Right atrium auricular region (tissue), 2 donors: ENCODE results near the gene MICAL2. TPM values are rescaled to one million over a fixed set of nuclear protein-coding genes. Genes with fewer than 3 reads are reported as not detected.

Experiments
- DNase-seq: peaks from one replicate; pipeline ENCODE4 v3.0.0-alpha.2; 2019; ENCODE audit warnings: low spot score
- H3K27ac ChIP-seq, 2 donors: fragments of 200-600 bp; sonication (generic); 1 replicate in 1 of 2; 2 replicates in 1 of 2; pipeline ENCODE4 v1.5.1; 2016 to 2019
- H3K27me3 ChIP-seq, 2 donors: fragments of 200-600 bp; sonication (generic); one replicate each; pipeline versions ENCODE4 v1.5.1 to v1.6.0; 2017 to 2019
- H3K36me3 ChIP-seq: fragments of 200-600 bp; sonication (generic); one replicate; pipeline ENCODE4 v1.5.1; 2016
- H3K4me1 ChIP-seq, 2 donors: fragments of 200-600 bp; sonication (generic); one replicate each; pipeline versions ENCODE4 v1.5.1 to v1.6.0; 2017 to 2019
- H3K4me3 ChIP-seq, 2 donors: fragments of 200-600 bp; sonication (generic); 1 replicate in 1 of 2; 2 replicates in 1 of 2; pipeline ENCODE4 v1.5.1; 2017 to 2019; ENCODE audit warnings: mild to moderate bottlenecking in 1 of 2, moderate library complexity in 1 of 2
- H3K9me3 ChIP-seq, 2 donors: fragments of 200-600 bp; sonication (generic); one replicate each; pipeline ENCODE4 v1.5.1; 2019
- total RNA-seq, 2 donors: library from RNA; depleted of rRNA; stranded (reverse); fragments of >200 nt; gene quantifications; one replicate each; pipeline ENCODE4 v1.1.0, GENCODE V29; 2016
- TF ChIP-seq, protein P1 (sequence below), 2 donors: fragments of 200-600 bp; sonication (generic); IDR thresholded peaks; one replicate each; pipeline ENCODE4 v1.5.1; 2019; ENCODE audit warnings: antibody characterized with exemption in 2 of 2

The MICAL2 gene
- total RNA-seq, 2 donors from 2014 or later = 77.6 to 84.5 TPM

DNA sequence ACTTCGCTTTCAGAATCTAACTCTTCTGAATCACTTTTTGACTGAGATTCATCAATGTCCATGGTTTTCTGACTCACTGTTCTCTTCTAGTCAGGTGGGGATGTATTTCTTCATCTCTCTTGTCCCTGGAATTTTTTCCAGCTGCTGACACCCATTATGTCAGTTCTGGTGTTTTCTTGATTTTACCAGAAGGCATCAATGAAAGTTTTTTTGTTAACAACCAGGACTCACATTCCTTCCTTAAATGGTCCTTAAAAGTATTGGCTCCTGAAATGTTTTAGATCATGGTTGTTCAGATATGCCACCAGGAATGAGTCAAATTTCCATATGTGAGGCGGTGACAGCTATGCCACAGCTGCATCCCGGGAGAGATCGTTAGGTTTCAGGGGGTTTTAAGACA is 12.9 kb downstream of the MICAL2 start:
- TF ChIP-seq, protein P1, sequence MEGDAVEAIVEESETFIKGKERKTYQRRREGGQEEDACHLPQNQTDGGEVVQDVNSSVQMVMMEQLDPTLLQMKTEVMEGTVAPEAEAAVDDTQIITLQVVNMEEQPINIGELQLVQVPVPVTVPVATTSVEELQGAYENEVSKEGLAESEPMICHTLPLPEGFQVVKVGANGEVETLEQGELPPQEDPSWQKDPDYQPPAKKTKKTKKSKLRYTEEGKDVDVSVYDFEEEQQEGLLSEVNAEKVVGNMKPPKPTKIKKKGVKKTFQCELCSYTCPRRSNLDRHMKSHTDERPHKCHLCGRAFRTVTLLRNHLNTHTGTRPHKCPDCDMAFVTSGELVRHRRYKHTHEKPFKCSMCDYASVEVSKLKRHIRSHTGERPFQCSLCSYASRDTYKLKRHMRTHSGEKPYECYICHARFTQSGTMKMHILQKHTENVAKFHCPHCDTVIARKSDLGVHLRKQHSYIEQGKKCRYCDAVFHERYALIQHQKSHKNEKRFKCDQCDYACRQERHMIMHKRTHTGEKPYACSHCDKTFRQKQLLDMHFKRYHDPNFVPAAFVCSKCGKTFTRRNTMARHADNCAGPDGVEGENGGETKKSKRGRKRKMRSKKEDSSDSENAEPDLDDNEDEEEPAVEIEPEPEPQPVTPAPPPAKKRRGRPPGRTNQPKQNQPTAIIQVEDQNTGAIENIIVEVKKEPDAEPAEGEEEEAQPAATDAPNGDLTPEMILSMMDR (IDR thresholded peaks at IDR 0.05) = no peak
- Histone ChIP-seq H3K27ac (no peak overlapping the region), H3K4me1 (peaks cover 0 to 73% of the 10 kb centered on the region in 2 donors)

DNA sequence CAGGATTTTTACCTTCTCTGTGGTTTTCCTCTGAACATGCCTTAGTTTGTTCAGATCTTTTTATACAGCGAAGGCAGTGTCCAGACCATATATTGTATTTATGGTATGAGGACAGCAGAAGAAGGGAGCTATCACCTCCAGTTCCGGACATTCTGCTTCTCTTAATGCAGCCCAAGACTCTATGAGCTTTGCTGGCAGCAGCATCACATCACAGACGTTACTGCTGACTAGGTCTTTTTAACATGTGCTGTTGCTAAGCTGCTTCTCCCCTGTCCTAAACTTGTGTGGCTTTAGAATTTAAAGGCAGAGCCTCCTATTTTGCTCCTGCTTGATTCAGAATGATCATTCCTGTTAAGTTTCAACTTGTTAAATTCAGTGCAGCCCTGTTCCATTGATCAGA is 13.4 kb downstream of the MICAL2 start:
- H3K4me1 ChIP-seq = peaks cover 0 to 68% of the 10 kb centered on the region in 2 donors
- peak overlapping the region; percentile 12 to 24 for H3K27ac ChIP-seq

More for the DNA sequence above, 12.9 kb downstream of the MICAL2 start:
- no peaks in the 10 kb centered on the region for H3K36me3 ChIP-seq
- no peaks in the 10 kb centered on the region for H3K9me3 ChIP-seq
- no peak for DNase-seq
- H3K4me3 ChIP-seq = no peak overlapping the region
- no peaks in the 10 kb centered on the region for H3K27me3 ChIP-seq

DNA sequence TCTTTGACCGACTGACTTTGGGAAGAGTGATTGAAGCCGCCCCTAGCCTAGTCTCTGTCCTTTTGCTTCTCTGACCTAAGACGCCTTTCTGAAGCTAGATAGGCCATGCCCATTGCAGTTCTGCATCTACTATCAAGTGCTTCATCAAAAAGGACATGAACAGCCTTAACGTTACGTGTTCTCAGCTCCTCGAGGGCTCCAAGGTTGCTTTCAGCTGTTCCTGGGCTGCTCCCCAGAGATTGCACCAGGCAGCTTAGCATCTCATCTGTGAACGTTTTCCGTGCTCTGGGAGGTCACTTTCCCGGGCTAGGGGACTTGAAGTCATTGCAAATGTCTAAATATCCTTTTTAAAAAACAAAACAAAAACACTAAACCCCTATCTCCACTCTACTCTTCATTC is 13.9 kb downstream of the MICAL2 start:
- Histone ChIP-seq H3K27me3 (no peaks in the 10 kb centered on the region), H3K4me1 (peaks cover 0 to 63% of the 10 kb centered on the region in 2 donors), H3K27ac (peak overlapping the region; percentile 12 to 24), H3K36me3 (no peaks in the 10 kb centered on the region), H3K4me3 (no peak overlapping the region), H3K9me3 (no peaks in the 10 kb centered on the region)
- no peak for DNase-seq
- TF ChIP-seq, protein P1 (IDR thresholded peaks at IDR 0.05) = no peak

More for the DNA sequence above, 13.4 kb downstream of the MICAL2 start:
- Histone ChIP-seq H3K36me3 (no peaks in the 10 kb centered on the region), H3K27me3 (no peaks in the 10 kb centered on the region), H3K4me3 (no peak overlapping the region), H3K9me3 (no peaks in the 10 kb centered on the region)
- DNase-seq = no peak
- TF ChIP-seq, protein P1 (IDR thresholded peaks at IDR 0.05) = no peak

DNA sequence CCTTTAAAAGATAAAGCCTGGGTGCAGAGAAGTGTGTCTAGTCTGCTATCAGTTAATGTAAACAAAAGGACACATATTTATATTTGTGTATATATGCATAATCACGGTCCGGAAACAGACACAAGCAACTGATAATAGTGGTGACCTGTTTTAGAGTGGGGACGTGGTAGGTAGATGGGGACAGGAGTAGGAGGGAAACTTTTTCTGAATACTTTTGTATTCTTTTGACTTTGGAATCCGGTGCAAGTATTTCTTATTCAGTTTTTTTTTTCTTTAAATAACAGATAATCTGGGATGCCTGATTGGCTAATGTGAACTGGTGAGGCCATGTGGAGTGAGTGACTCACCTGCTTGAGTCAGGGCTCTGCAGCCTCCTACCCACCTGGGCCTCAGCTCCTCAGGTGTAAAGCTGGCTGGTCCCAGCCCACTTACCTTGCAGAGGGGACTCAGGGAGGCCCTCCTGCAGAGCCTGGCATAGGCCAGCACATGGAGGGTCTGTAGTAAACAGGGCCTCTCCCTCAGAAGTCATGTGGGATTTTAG is 15.3 kb downstream of the MICAL2 start:
- DNase-seq = no peak
- no peaks in the 10 kb centered on the region for H3K36me3 ChIP-seq
- peaks cover 0 to 49% of the 10 kb centered on the region in 2 donors for H3K4me1 ChIP-seq
- no peak overlapping the region for H3K4me3 ChIP-seq
- H3K9me3 ChIP-seq = no peaks in the 10 kb centered on the region
- TF ChIP-seq, protein P1 (IDR thresholded peaks at IDR 0.05) = no peak
- H3K27ac ChIP-seq = no peak overlapping the region
- H3K27me3 ChIP-seq = no peaks in the 10 kb centered on the region

DNA sequence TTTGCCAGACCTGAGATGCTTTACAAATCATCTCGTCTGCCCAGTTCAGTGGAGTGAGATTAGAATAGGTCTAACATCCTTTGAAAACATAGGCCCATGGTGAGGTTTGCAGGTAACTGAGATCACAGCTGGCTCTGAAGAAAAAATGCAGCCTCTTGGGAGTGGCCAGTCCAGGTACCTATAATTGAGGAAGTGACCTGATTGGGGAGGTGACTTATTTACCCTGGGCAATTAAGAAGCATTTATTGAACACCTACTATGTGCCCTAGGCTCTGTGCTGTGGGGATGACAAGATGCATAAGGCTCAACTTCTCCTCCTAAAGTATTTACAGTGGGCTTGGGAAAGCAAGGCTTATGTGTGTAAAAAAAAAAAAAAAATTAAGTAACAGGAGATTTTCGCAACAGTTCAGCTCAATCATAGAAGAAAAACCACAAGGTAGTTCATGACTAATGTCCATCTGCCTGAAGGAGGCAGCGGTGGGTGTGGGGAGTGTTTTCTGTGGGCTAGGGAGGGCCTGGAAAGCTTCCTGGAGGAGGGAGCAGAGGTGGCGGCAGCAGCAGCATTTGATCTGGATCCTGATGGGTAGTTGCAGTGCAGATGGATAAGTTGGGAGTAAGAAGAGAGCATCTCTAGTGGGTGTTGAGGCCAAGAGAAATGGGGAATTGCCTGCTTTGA is 16.1 kb downstream of the MICAL2 start:
- H3K27ac ChIP-seq = no peak overlapping the region
- DNase-seq = no peak
- no peaks in the 10 kb centered on the region for H3K36me3 ChIP-seq

More for the DNA sequence above, 16.1 kb downstream of the MICAL2 start:
- H3K9me3 ChIP-seq = no peaks in the 10 kb centered on the region
- peaks cover 0 to 42% of the 10 kb centered on the region in 2 donors for H3K4me1 ChIP-seq
- no peak overlapping the region for H3K4me3 ChIP-seq
- TF ChIP-seq, protein P1 (IDR thresholded peaks at IDR 0.05) = no peak
- H3K27me3 ChIP-seq = no peaks in the 10 kb centered on the region
